8988T (cell line): Measurements from ENCODE around the gene CALY.

Source experiments
- DNase-seq: peaks from one replicate; pipeline ENCODE4 v3.0.0; 2011

The CALY gene

GRCh38 chr10:133309100-133309719 lies 27.5 kb downstream of the CALY start:
- peak; percentile 74 for DNase-seq

- no peak for DNase-seq
These were observed 28.1 kb downstream of the CALY start, which contains the start of the genes TUBGCP2 and ZNF511 for GRCh38 chr10:133308421-133309099. Gene TUBGCP2 (minus strand): TSS chr10:133308872. CDS start chr10:133302941, 5,931 bp downstream. Gene ZNF511 (plus strand): TSS chr10:133308914. CDS start chr10:133308944, 30 bp downstream.

- no peak for DNase-seq
These were observed 28.8 kb downstream of the CALY start for GRCh38 chr10:133307776-133308420.

DNA sequence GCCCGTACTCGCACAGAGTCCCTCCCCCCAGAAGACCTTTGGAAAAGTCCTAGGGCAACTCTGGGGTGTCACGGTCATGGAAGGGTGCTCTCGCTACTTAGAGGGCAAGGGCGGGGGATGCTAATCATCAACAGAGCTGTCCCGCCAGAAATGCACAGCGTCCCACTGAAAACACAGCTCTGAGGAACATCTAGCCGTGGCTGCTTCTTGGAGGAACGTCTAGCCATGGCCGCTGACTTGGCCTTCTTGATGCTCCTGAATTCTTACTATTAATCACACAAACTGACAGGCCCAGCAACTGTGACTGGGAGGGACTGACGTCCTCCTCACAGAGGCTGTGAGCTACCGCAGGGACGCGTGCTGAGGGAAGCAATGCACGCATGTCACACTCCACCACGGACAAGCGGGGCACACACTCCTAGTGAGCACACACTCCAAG lies 29.7 kb downstream of the CALY start:
- no peak for DNase-seq

DNA sequence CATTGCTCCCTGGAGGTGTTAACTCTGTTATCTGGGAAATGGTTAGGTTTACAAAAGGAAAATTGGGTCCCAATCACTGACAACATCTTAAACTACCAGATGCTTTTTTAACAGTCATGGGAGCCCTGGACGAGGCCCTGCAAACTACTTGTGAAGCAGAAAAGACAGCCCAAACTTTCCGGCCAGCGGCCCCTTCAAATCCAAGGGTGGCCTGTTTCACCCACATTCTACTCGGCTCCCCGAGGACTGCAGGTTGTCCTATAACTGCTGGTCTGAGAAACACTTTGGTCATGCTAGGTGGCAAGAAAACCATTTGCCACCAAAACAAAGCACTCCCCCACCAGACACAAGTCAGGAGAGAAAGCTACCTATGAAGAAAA lies 30.6 kb downstream of the CALY start:
- no peak for DNase-seq

DNA sequence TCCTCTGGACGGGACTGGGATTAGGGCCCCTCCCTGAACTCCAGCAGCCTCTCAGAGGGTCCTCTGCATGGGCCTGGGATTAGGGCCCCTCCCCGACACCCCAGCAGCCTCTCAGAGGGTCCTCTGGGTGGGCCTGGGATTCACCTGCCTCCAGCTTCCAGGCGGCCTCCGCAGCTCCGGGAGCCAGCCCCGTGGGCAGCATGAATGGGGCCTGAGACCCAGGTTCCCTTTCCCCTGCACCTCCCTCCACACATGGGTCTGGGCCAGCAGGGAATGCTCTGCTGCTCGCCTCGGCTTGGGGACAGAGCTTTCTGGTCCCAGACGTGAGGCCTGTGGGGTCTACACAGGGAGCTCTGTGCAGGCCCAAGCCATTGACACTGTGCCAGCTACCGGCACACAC lies 33.5 kb downstream of the CALY start:
- DNase-seq = no peak

- DNase-seq = no peak
These were observed 34.5 kb downstream of the CALY start for GRCh38 chr10:133302230-133302629.

GRCh38 chr10:133299738-133300137 lies 37.0 kb downstream of the CALY start:
- DNase-seq = no peak

DNA sequence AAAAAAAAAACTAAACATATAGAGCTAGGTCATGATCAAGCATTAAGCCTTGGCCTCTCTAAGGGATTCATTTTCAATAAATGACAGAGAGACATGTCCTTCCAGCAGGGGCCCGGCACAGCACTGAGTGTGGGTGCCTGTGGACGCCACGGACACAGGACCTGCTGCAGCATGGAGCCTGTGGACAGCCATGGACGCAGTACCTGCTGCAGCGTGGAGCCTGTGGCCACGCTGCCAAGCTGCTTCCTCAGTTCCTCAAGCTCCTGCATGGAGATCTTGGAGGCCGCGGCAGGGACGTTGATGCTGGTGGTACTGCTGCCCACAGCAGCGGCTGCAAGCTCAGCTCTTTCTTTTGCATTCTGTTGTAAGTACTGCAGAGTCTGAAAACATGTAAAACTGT lies 37.5 kb downstream of the CALY start:
- DNase-seq = no peak

DNA sequence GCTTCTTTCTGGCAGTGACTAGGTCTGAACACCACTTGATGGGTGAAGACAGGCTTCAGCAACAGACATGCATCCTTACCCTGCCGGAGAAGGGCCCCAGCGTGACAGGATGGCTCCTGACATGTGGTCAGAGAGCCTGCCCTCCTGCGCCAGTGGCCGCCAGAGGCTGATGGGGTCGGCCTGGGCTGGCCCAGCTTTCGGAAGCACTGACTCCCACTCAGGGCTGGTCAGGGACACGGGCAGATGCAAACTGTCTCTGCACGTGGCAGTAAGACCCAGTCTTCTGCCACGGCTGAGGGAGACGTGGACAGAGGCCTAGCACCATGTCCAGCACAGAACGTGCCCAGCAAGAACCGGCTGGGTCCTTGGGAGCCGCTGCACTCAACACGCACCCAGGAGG lies 38.2 kb downstream of the CALY start:
- DNase-seq = no peak

DNA sequence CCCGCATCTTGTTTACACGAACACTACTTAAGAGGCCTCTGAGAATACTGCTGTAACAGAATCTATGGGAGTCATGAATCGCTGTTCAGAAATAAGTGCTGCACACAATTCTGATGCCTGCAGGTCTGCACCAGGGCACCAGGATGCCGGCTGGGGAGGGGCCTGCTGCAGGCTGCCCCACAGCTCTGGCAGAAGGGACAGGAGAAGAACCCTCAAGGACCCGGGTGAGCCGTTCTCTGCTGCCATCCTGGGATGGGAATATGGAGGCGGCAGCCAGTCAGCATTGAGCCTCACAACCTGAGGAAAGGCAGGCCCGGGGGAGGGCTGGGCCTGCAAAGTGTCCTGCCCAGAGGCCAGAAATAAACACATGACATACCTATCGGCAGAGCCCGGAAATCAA lies 39.2 kb downstream of the CALY start:
- DNase-seq = no peak

GRCh38 chr10:133295426-133296320 lies 41.0 kb downstream of the CALY start:
- DNase-seq = no peak

DNA sequence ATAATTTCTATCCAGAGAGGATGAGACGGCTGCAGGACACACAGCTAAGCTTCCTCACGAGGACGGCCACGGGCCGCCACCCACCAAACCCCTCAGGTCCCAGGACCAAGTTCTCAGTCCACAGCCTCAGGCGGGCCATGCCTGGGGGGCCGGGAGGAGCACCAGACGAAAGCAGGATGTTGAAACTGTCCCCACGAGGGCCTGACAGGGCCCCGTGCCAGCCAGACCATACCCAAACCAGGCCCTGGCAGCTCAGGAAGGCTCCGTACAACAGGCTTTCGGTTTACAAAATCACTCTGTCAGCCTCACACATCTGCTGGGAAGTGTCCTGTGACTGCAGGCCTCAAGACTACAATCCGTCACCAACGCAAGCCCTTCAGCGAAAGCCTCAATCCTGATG lies 42.5 kb downstream of the CALY start:
- DNase-seq = no peak

DNA sequence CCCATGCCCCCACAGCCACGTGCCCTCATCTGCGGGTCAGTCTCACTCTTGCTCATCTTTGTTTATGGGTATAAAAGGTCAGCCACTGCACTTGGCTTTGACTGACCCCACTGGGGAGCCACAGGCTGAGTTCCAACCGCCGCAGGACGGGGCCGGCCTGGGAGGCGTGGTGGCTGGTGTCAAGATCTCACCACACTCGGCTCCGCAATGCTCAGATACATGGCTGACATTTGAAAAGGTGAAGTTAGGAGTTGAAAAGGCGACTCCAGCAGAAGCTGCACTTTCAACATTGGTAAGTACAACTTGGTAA lies 42.9 kb downstream of the CALY start:
- DNase-seq = no peak

GRCh38 chr10:133292919-133293809 lies 43.5 kb downstream of the CALY start:
- DNase-seq = peak; percentile 94

DNA sequence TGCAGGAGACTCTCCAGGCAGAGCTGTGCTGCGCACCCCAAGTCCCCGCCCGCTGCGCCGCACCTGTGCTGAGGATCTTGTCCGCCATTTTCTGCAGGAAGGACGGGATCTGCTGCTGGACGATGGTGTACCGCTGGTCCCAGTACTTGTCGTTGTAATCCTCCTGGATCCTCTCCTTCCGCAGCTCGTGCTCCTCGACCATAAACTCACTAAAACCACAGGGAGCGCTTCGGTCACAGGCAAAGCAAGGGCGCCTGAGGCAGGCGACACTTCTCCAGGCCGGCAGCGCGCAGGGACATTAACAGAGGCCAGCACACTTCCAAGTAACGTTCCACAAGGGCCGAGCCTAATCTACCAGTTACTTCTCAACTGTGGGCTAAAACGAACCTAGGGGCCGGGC lies 46.9 kb downstream of the CALY start:
- no peak for DNase-seq

DNA sequence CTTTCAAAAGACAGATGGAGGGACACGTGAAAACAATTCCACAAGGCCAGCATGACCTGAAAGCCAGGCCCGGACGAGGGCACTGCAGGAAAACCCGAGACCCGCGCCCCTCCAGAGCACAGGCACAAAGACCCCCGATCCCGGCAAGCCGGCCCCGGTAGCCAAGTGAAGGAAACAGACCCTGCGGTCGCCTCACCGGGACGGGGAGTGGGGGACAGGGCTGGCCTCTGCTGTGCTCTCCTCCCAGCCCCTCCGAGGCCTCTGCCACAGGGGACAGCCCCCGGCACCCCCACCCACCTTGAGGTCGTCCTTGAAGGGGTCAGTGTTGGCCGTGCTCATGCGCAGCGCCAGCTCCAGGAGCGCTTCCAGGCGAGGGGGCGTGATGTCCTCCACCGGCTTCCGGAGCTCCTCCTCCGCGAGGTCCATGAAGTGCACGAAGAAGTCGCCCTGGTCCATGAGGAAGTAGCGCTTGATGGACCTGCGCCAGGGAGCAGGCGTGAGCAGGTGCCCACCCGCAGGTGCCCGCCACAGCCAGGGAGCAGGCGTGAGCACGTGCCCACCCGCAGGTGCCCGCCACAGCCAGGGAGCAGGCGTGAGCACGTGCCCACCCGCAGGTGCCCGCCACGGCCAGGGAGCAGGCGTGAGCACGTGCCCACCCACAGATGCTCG lies 48.7 kb downstream of the CALY start:
- no peak for DNase-seq

GRCh38 chr10:133286366-133286765 lies 50.3 kb downstream of the CALY start:
- DNase-seq = no peak

GRCh38 chr10:133285217-133285616 lies 51.5 kb downstream of the CALY start:
- no peak for DNase-seq

DNA sequence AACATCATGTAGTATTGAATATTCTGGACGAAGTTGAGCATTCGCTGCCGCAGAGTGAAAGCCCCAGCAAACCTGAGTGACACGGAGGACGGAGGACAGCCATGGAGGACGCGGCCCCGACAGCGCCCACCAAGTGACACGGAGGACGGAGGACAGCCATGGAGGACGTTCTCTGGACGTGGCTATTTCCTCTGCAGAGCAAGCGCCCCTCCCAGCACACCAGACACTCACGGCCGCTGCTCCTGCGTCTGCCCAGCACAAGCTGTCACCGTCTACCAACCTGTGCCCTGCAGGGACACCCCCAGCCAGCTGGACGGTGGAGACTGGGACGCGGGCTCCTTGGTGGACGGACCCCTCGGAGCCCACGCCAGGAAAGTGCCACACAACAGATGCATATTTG lies 52.8 kb downstream of the CALY start:
- DNase-seq = no peak

DNA sequence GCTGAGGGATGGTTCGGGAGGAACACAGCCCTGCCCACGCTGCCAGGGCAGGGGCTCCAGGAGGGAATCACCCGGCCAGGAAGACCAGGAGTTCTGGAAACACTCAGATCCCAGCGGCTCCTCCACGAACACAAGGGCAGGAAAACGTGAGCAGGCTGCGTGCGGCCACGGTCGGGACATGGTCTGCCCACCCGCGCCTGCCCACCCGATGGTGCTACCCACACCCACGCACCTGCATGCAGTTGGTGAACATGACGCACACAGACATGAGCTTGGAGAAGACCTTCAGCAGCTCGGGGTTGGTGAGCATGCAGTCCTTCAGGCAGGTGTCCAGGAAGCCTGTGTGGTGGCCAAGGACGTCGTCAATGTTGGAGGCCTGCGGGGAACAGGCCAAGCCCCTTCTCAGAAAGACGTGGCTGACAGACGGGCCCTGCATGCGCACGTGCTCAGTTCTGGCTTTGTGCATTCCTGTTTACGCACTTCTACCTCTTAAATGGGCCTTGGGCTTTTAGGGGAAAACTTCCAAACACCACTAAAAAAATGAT lies 53.8 kb downstream of the CALY start:
- no peak for DNase-seq
